H1 (cell line): Measurements from ENCODE around the gene PPP1R1B. TPM values are rescaled to one million over a fixed set of nuclear protein-coding genes. Genes with fewer than 3 reads are reported as not detected.
A peak's percentile ranks its signal among the peaks of the same experiment; 100 is the strongest.

Source experiments
- CTCF ChIA-PET: fragments of 300-600 bp; sonication (Branson Sonifier 250); formaldehyde crosslinking; loops from one replicate; lab custom pipeline; 2021; ENCODE audit not compliant: partially characterized antibody; lab: Charles Lee
- POLR2A ChIA-PET: fragments of 300-600 bp; sonication (Branson Sonifier 250); formaldehyde crosslinking; loops from one replicate; lab custom pipeline; 2021; ENCODE audit warnings: inconsistent platforms; ENCODE audit not compliant: partially characterized antibody; lab: Charles Lee
- DNase-seq, 2 experiments: peaks; one replicate each; pipeline versions ENCODE4 v3.0.0 to v3.0.0-alpha.2; 2010 to 2022; ENCODE audit warnings: low spot score in 2 of 2, low read depth in 1 of 2, mixed read lengths in 1 of 2
- FAIRE-seq: peaks from 2 replicates; lab custom pipeline; 2011; peaks lifted over from hg19 to GRCh38; lab: Jason Lieb, UNC
- H2AFZ ChIP-seq: 2 replicates; pipeline ENCODE4 v1.8.1; 2012; ENCODE audit warnings: low read length, inconsistent platforms
- H2AK5ac ChIP-seq: 2 replicates; pipeline ENCODE4 v1.6.1; 2013; ENCODE audit warnings: low read depth, low read length
- H2BK120ac ChIP-seq: replicated peaks from 2 replicates; pipeline ENCODE3; 2013; ENCODE audit warnings: low read depth, low read length, inconsistent platforms
- H2BK12ac ChIP-seq: 2 replicates; pipeline ENCODE4 v1.6.1; 2013; ENCODE audit warnings: low read depth, low read length
- H2BK15ac ChIP-seq: 2 replicates; pipeline ENCODE4 v1.6.1; 2013; ENCODE audit warnings: low read length
- H2BK20ac ChIP-seq: 2 replicates; pipeline ENCODE4 v1.6.1; 2013; ENCODE audit warnings: low read length
- H2BK5ac ChIP-seq: 2 replicates; pipeline ENCODE4 v1.6.1; 2013; ENCODE audit warnings: low read depth, low read length
- H3K14ac ChIP-seq: 2 replicates; pipeline ENCODE4 v1.6.1; 2013; ENCODE audit warnings: inconsistent platforms; ENCODE audit not compliant: insufficient read length
- H3K18ac ChIP-seq: 2 replicates; pipeline ENCODE4 v1.6.1; 2013; ENCODE audit warnings: low read length; ENCODE audit errors: extremely low read depth
- H3K23ac ChIP-seq: 2 replicates; pipeline ENCODE4 v1.6.1; 2013; ENCODE audit warnings: inconsistent platforms; ENCODE audit not compliant: insufficient read length
- H3K23me2 ChIP-seq: 2 replicates; pipeline ENCODE4 v1.6.1; 2013; ENCODE audit warnings: low read depth, low read length
- H3K27ac ChIP-seq: 2 replicates; pipeline ENCODE4 v1.6.1; 2011; ENCODE audit warnings: low read depth, low read length, inconsistent platforms
- H3K27me3 ChIP-seq, 4 experiments: replicated peaks in 1 of 4; 1 replicate in 1 of 4; 2 replicates in 3 of 4; pipeline versions ENCODE4 v1.6.1 to v1.8.1; 2011 to 2013; ENCODE audit warnings: low read length in 3 of 4, mild to moderate bottlenecking in 3 of 4, inconsistent platforms in 2 of 4, mixed read lengths in 2 of 4, moderate library complexity in 1 of 4; ENCODE audit not compliant: control insufficient read depth in 3 of 4, insufficient read depth in 3 of 4; ENCODE audit errors: extremely low read depth in 1 of 4
- H3K36me3 ChIP-seq, 4 experiments: 2 replicates each; pipeline versions ENCODE4 v1.6.1 to v1.8.1; 2011 to 2013; ENCODE audit warnings: mild to moderate bottlenecking in 4 of 4, low read length in 3 of 4, moderate library complexity in 2 of 4, control low read depth in 1 of 4, inconsistent platforms in 1 of 4; ENCODE audit not compliant: insufficient read depth in 4 of 4, control insufficient read depth in 2 of 4
- H3K4ac ChIP-seq: replicated peaks from 2 replicates; pipeline ENCODE3; 2013; ENCODE audit warnings: low read length, low read depth, mixed read lengths, inconsistent platforms; ENCODE audit not compliant: insufficient read length
- H3K4me1 ChIP-seq, 4 experiments: replicated peaks in 1 of 4; 1 replicate in 1 of 4; 2 replicates in 3 of 4; pipeline versions ENCODE4 v1.6.1 to v1.8.1; 2011 to 2013; ENCODE audit warnings: low read length in 3 of 4, inconsistent platforms in 2 of 4, mixed read lengths in 1 of 4; ENCODE audit not compliant: insufficient read depth in 4 of 4, control insufficient read depth in 3 of 4
- H3K4me2 ChIP-seq, 2 experiments: 2 replicates each; pipeline versions ENCODE4 v1.6.1 to v1.8.1; 2011 to 2013; ENCODE audit warnings: low read depth in 2 of 2, low read length in 2 of 2, control low read depth in 1 of 2, inconsistent platforms in 1 of 2, mild to moderate bottlenecking in 1 of 2; ENCODE audit not compliant: insufficient read depth in 1 of 2
- H3K4me3 ChIP-seq, 4 experiments: fragments of 200-600, 300-600 bp in 1 of 4; sonication (generic), shearing (Covaris generic), sonication (Bioruptor Twin) in 1 of 4; 2 replicates each; pipeline versions ENCODE4 v1.5.1 to v1.8.1; 2011 to 2016; ENCODE audit warnings: low read length in 4 of 4, low read depth in 3 of 4, control low read depth in 2 of 4, inconsistent platforms in 2 of 4, mild to moderate bottlenecking in 2 of 4, mixed read lengths in 1 of 4, moderate library complexity in 1 of 4; ENCODE audit not compliant: insufficient read depth in 2 of 4; ENCODE audit errors: extremely low read depth in 1 of 4
- H3K56ac ChIP-seq: replicated peaks from 2 replicates; pipeline ENCODE3; 2013; ENCODE audit warnings: low read depth, mild to moderate bottlenecking, mixed read lengths, low read length, inconsistent platforms; ENCODE audit not compliant: insufficient read length
- H3K79me1 ChIP-seq: 2 replicates; pipeline ENCODE4 v1.6.1; 2013; ENCODE audit warnings: low read depth, low read length, control low read depth
- H3K79me2 ChIP-seq, 2 experiments: 2 replicates each; pipeline versions ENCODE4 v1.6.1 to v1.8.1; 2012 to 2013; ENCODE audit warnings: low read length in 2 of 2, mild to moderate bottlenecking in 2 of 2, inconsistent platforms in 1 of 2; ENCODE audit not compliant: insufficient read depth in 2 of 2, control insufficient read depth in 1 of 2
- H3K9ac ChIP-seq, 4 experiments: replicated peaks in 1 of 4; 1 replicate in 1 of 4; 2 replicates in 3 of 4; pipeline versions ENCODE4 v1.6.1 to v1.8.1; 2011 to 2013; ENCODE audit warnings: low read depth in 3 of 4, low read length in 3 of 4, control low read depth in 2 of 4, mild to moderate bottlenecking in 2 of 4, moderate library complexity in 2 of 4, inconsistent platforms in 1 of 4; ENCODE audit errors: extremely low read depth in 1 of 4
- H3K9me3 ChIP-seq, 2 experiments: 2 replicates each; pipeline versions ENCODE4 v1.6.1 to v1.8.1; 2012 to 2013; ENCODE audit warnings: mild to moderate bottlenecking in 2 of 2, moderate library complexity in 2 of 2, control low read depth in 1 of 2, inconsistent platforms in 1 of 2, low read depth in 1 of 2, low read length in 1 of 2, mixed read lengths in 1 of 2; ENCODE audit not compliant: insufficient read depth in 2 of 2
- H4K20me1 ChIP-seq, 2 experiments: replicated peaks in 1 of 2; 2 replicates each; pipeline versions ENCODE3 to v1.8.1; 2011 to 2013; ENCODE audit warnings: inconsistent platforms in 2 of 2, low read length in 2 of 2, mild to moderate bottlenecking in 1 of 2; ENCODE audit not compliant: insufficient read depth in 2 of 2, control insufficient read depth in 1 of 2
- H4K5ac ChIP-seq: 2 replicates; pipeline ENCODE4 v1.6.1; 2013; ENCODE audit warnings: low read length, low read depth, mixed read lengths, inconsistent platforms; ENCODE audit not compliant: insufficient read length
- H4K8ac ChIP-seq: 2 replicates; pipeline ENCODE4 v1.8.0; 2013; ENCODE audit warnings: mild to moderate bottlenecking, moderate library complexity, low read length, inconsistent platforms; ENCODE audit not compliant: insufficient read depth; ENCODE audit errors: extremely low read depth
- H4K91ac ChIP-seq: replicated peaks from 2 replicates; pipeline ENCODE3; 2013; ENCODE audit warnings: low read length, mixed read lengths, inconsistent platforms; ENCODE audit not compliant: insufficient read length
- ASH2L ChIP-seq: fragments of 200-600, 300-600 bp; sonication (generic); IDR thresholded peaks from one replicate; pipeline ENCODE4 v1.7.1; 2017; ENCODE audit warnings: low read length
- E2F6 ChIP-seq: IDR thresholded peaks from 2 replicates; pipeline ENCODE4 v1.6.1; 2012; ENCODE audit warnings: inconsistent platforms
- SIRT6 ChIP-seq: IDR thresholded peaks from one replicate; pipeline ENCODE4 v1.7.1; 2012; ENCODE audit warnings: low read length, inconsistent platforms
- WGBS, 2 experiments: shearing (Covaris generic) in 1 of 2; methylation state at CpG; one replicate each; pipeline versions ENCODE4 v1.1.6 to v1.1.7; 2013 to 2015; ENCODE audit warnings: low lambda C conversion rate in 2 of 2, mixed read lengths in 2 of 2, inconsistent platforms in 1 of 2, low coverage in 1 of 2, missing lambda C conversion rate in 1 of 2; ENCODE audit not compliant: insufficient replicate concordance in 2 of 2, insufficient coverage in 1 of 2, insufficient read length in 1 of 2; ENCODE audit errors: extremely low coverage in 1 of 2, missing lambda C conversion rate in 1 of 2; 5-methylcytosine and 5-hydroxymethylcytosine counted together
- polyA plus RNA-seq, 7 experiments: library from polyadenylated mRNA; depleted of rRNA in 3 of 7; stranded (reverse) in 5 of 7; unstranded in 2 of 7; fragments of >200 nt in 5 of 7; fragments of 200-250 nt in 2 of 7; gene quantifications; 1 replicate in 5 of 7; 2 replicates in 1 of 7; 4 replicates in 1 of 7; pipeline versions ENCODE4 v1.2.1 to v1.2.3, GENCODE V29; 2011 to 2013; ENCODE audit warnings: missing spikeins in 2 of 7, mixed read lengths in 2 of 7
- total RNA-seq: library from RNA; stranded (reverse); fragmentation: NEBNext Ultra II Directional; extraction: Animal tissue kit (Norgen Biotek cat#: 25700); gene quantifications from 2 replicates; pipeline ENCODE4 v1.2.1, GENCODE V29; 2021
- TF ChIP-seq, protein P1 (sequence below), 3 experiments: IDR thresholded peaks; 1 replicate in 2 of 3; 2 replicates in 1 of 3; pipeline versions ENCODE4 v1.5.1 to v1.6.1; 2011; ENCODE audit warnings: low read length in 3 of 3, mild to moderate bottlenecking in 3 of 3, inconsistent platforms in 2 of 3, low read depth in 1 of 3, moderate library complexity in 1 of 3; ENCODE audit not compliant: insufficient read depth in 1 of 3; ENCODE audit errors: control extremely low read depth in 1 of 3

Gene PPP1R1B
- total and polyA plus RNA-seq, 2 of the 8 experiments (the other 6 are each of a cell fraction or from before 2014, with no cell fraction given) = 10.7 to 22.3 TPM

DNA sequence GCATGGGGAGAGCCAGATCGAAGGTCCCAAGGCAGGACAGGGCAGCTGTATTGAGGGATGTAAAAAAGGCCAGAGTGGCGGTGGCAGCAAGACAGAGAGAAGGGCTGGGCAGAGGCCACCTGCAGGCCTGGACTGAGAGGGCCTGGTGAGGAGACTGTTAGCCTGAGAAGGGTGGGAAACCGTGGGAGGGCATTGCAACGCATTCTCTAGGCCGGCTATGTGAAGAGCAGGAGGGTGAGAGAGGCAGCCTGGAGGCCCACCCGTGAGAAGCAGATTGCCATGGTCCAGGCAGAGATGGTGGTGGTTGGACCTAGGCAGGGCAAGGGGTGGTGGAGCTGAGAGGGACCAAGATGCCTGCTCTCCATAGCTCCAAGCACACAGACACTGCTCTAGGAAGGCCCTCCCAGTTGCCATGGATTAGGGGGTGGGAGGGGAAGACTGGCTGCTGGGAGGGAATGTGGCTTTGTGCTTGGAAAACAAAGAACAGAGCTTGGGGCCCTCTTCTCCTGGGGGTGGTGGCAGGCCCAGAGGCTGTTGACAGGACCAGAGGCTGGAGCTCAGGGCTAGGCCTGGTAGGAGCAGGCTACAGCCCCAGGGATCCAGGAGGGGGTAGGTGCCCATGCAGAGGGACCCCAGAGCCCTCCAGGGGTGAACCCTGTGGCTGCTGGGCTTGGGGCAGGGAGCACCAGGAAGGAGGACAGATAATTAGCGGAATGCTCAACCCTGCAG lies 26.0 kb downstream of the PPP1R1B start:
- H3K9me3 ChIP-seq = no peaks in the 10 kb centered on the region
- peak overlapping the region; percentile 64; the same call in 1 of the 2 replicates for H2BK12ac ChIP-seq
- H3K79me2 ChIP-seq = peaks cover 0 to 2% of the 10 kb centered on the region in 2 experiments; a peak in 1 of 4 replicates
- H4K20me1 ChIP-seq = peaks cover 1 to 2% of the 10 kb centered on the region in 2 experiments
- H3K14ac ChIP-seq = no peak overlapping the region
- peak overlapping the region; percentile 46; the same call in 1 of the 2 replicates for H4K8ac ChIP-seq
- H3K4me3 ChIP-seq = no peak overlapping the region
- no peak overlapping the region for H3K56ac ChIP-seq
- peaks cover 2% of the 10 kb centered on the region; the same call in 1 of the 2 replicates for H3K79me1 ChIP-seq
- H3K4me2 ChIP-seq = peak overlapping the region; percentile 14 to 45; a peak in 2 of 4 replicates
- H2BK5ac ChIP-seq = peak overlapping the region; percentile 68
- ChIA-PET POLR2A (interaction anchor here (0.8 to 5.2 kb wide), 11 partner anchors 8 to 47 kb away, joined by 3 to 28 read pairs (median 5); partner anchors contain the start of genes ERBB2, PNMT and TCAP), CTCF (interaction anchor here (0.9 to 49.2 kb wide), 9 partner anchors 11 to 105 kb away, joined by 3 to 1885 read pairs (median 7); partner anchors contain the start of genes ERBB2, GRB7, MIEN1 and PGAP3)
- H4K5ac ChIP-seq = peak overlapping the region; percentile 77
- 64% methylated on average over 7 of the region's 7 CpGs; no CpG with 5 or more reads in 1 of the 2 experiments for WGBS, 2 experiments
- peak overlapping the region; percentile 59; the same call in 1 of the 2 replicates for H3K27ac ChIP-seq
- H2AK5ac ChIP-seq = peak overlapping the region; percentile 47; the same call in 1 of the 2 replicates
- DNase-seq = no peak
- no peak overlapping the region for H3K9ac ChIP-seq
- H2BK20ac ChIP-seq = 0 out of 2 replicates have a peak overlapping the region, but pooled peaks have one; percentile 73
- H3K4ac ChIP-seq = peak overlapping the region; percentile 33
- no peaks in the 10 kb centered on the region for H3K27me3 ChIP-seq
- no peaks in the 10 kb centered on the region for H3K36me3 ChIP-seq
- peak overlapping the region; percentile 38 for H2BK120ac ChIP-seq
- peak overlapping the region; percentile 92 for H4K91ac ChIP-seq
- no peak for FAIRE-seq
- no peaks in the 10 kb centered on the region; the same call in 1 of the 2 replicates for H3K23me2 ChIP-seq
- H3K4me1 ChIP-seq = peaks cover 5 to 26% (median 19%) of the 10 kb centered on the region in 4 experiments
- H2BK15ac ChIP-seq = peak overlapping the region; percentile 99; the same call in 1 of the 2 replicates
- no peak overlapping the region for H2AFZ ChIP-seq
- TF ChIP-seq, protein P1, sequence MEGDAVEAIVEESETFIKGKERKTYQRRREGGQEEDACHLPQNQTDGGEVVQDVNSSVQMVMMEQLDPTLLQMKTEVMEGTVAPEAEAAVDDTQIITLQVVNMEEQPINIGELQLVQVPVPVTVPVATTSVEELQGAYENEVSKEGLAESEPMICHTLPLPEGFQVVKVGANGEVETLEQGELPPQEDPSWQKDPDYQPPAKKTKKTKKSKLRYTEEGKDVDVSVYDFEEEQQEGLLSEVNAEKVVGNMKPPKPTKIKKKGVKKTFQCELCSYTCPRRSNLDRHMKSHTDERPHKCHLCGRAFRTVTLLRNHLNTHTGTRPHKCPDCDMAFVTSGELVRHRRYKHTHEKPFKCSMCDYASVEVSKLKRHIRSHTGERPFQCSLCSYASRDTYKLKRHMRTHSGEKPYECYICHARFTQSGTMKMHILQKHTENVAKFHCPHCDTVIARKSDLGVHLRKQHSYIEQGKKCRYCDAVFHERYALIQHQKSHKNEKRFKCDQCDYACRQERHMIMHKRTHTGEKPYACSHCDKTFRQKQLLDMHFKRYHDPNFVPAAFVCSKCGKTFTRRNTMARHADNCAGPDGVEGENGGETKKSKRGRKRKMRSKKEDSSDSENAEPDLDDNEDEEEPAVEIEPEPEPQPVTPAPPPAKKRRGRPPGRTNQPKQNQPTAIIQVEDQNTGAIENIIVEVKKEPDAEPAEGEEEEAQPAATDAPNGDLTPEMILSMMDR (IDR thresholded peaks at IDR 0.05; ENCODE audit: control extremely low read depth in 1 of 3, insufficient read depth in 1 of 3, low read depth in 1 of 3, low read length in 3 of 3) = 0 out of 4 replicates have a peak, but pooled peaks of 1 of the 3 experiments have one; percentile 0
- TF ChIP-seq ASH2L (no peak), SIRT6 (no peak), E2F6 (no peak)
- peak overlapping the region; percentile 80 for H3K18ac ChIP-seq
- no peak overlapping the region for H3K23ac ChIP-seq
